ENCODE data around the gene TMEM131L.

DNA sequence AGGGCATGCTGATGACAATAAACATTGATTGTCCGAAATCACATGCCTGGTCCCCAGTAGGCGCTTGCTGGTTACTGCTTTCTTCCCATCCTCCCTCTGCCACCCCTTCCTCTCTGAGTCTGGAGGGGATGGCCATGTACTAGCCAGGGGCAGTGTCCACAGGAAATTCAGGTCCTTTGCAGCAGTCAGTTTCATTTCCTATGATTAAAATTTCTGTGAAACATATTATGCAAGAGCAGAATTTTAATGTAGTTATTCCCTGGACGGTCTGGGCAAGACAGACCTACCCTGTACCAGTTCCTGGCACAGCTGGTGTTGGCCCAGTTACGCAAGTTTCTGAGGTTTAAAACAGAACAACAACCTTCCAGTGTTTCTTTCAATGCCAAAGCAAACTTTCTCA, 189.8 kb downstream of the TMEM131L start:
- TF ChIP-seq, protein P1, sequence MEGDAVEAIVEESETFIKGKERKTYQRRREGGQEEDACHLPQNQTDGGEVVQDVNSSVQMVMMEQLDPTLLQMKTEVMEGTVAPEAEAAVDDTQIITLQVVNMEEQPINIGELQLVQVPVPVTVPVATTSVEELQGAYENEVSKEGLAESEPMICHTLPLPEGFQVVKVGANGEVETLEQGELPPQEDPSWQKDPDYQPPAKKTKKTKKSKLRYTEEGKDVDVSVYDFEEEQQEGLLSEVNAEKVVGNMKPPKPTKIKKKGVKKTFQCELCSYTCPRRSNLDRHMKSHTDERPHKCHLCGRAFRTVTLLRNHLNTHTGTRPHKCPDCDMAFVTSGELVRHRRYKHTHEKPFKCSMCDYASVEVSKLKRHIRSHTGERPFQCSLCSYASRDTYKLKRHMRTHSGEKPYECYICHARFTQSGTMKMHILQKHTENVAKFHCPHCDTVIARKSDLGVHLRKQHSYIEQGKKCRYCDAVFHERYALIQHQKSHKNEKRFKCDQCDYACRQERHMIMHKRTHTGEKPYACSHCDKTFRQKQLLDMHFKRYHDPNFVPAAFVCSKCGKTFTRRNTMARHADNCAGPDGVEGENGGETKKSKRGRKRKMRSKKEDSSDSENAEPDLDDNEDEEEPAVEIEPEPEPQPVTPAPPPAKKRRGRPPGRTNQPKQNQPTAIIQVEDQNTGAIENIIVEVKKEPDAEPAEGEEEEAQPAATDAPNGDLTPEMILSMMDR (IDR thresholded peaks at IDR 0.05; ENCODE audit: low read depth, low read length) = no peak
- TF ChIP-seq EZH2phosphoT487 (IDR thresholded peaks at IDR 0.05; ENCODE audit: low read depth) = no peak
